Measurements from ENCODE around the gene JUND. TPM values are rescaled to one million over a fixed set of nuclear protein-coding genes. Genes with fewer than 3 reads are reported as not detected.

JUND gene
- total RNA-seq, 2 experiments from 2014 or later, result 498 to 501 TPM

DNA sequence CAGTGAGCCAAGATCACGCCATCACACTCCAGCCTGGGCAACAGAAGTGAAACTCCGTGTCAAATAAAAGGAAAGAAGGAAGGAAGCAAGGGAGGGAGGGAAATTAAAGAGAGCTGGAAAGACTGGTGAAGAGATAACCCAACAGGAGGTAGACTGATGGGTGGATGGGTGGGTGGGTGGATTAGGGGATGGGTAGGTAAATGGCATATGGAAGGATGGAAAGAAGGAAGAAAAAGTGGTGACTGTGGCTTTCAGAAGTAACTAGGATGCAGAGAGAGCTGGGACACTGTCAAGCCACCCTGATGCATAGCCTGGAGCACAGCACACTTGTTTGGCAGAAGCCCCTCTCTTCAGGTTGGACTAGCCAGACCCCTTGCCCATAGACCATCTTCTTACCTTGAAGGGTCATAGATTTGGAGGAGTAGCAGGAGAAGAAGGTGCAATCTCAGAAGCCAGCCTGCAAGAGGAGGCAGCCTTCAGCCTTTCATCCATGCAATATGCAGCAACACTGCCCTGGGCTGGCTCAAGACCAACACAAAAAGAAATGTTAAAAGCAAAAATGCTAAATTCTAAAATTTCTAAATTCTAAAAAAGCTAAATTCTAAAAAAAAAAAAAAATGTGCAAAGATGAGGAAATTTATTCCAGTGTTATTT lies 12.2 kb downstream of the JUND start:
- H3K4me1 Mint-ChIP-seq, result peaks cover 9% of the 10 kb centered on the region
- H3K27me3 Mint-ChIP-seq, result no peaks in the 10 kb centered on the region
- CTCF ChIA-PET, result interaction anchor here (0.6 to 3.3 kb wide), 9 partner anchors 10 to 146 kb away, joined by 3 to 19 read pairs (median 4); no protein-coding TSS in a partner anchor
- no peak for DNase-seq
- no peak overlapping the region for H3K27ac Mint-ChIP-seq
- H3K4me3 Mint-ChIP-seq, result no peak overlapping the region
- H3K9me3 Mint-ChIP-seq (ENCODE audit: low read depth), result no peaks in the 10 kb centered on the region
- ATAC-seq, result no peak
- no peaks in the 10 kb centered on the region for H3K36me3 Mint-ChIP-seq

DNA sequence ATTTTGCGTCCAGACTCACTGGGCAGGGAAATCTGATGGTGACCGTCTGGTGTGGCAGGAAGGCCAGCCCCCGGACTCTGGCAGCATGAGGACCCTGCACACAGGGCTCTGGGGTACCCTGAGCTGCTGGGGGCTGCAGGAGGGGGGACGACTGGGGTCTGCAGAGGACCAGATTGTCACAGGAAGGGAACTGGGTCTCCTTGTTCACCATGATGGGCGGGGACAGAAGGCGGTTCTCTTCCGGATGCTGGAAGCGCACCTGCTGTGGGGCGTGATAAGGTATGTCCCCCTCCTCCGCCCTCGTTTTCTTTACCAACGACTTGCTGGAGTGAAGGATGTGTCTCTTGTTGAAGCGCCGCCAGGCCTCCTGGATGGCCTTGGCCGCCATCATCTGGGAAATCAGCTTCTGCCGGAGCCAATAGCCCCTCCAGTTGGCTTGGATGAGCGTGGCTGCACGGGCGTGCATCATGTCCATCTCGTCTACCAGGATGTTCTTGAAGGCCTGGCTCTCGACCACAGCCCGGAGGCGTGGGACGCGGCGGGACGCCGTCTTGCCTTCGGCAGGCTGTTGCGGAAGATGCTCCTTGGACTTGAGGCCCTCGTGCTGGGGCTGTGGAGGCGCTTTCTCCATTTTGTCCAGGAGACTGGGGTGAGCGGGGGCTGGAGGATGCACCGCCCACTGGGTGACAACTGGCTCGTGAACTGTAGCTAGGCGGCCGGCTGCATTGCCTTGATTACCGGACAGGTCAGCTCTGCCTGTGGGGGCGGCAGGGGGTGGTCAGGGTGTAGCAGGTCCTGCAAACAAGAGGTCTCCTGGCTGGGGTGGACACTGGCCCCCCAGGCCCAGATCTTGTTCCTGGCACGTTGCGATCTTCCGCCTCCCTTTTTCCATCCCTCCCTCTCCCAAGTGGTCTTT lies 14.4 kb downstream of the JUND start:
- ATAC-seq, result no peak
- Mint-ChIP-seq H3K36me3 (no peaks in the 10 kb centered on the region), H3K4me1 (peaks cover 9% of the 10 kb centered on the region), H3K27ac (no peak overlapping the region), H3K4me3 (no peak overlapping the region), H3K9me3 (ENCODE audit: low read depth) (no peaks in the 10 kb centered on the region), H3K27me3 (no peaks in the 10 kb centered on the region)
- no peak for DNase-seq
- CTCF ChIA-PET, result no interaction called here

GRCh38 chr19:18265582-18265981 lies 15.8 kb downstream of the JUND start:
- DNase-seq, result no peak
- no peak overlapping the region for H3K4me3 Mint-ChIP-seq
- no peaks in the 10 kb centered on the region for H3K9me3 Mint-ChIP-seq (ENCODE audit: low read depth)
- CTCF ChIA-PET, result no interaction called here
- H3K27ac Mint-ChIP-seq, result no peak overlapping the region
- H3K27me3 Mint-ChIP-seq, result no peaks in the 10 kb centered on the region
- H3K4me1 Mint-ChIP-seq, result peaks cover 9% of the 10 kb centered on the region
- no peaks in the 10 kb centered on the region for H3K36me3 Mint-ChIP-seq
- no peak for ATAC-seq

GRCh38 chr19:18264971-18265540 lies 16.4 kb downstream of the JUND start:
- DNase-seq (no peak), ATAC-seq (no peak)
- Mint-ChIP-seq H3K4me3 (no peak overlapping the region), H3K9me3 (ENCODE audit: low read depth) (no peaks in the 10 kb centered on the region), H3K36me3 (no peaks in the 10 kb centered on the region), H3K27me3 (no peaks in the 10 kb centered on the region), H3K27ac (no peak overlapping the region), H3K4me1 (peaks cover 9% of the 10 kb centered on the region)
- CTCF ChIA-PET, result interaction anchor here (1.2 kb wide), 1 partner anchor 64 kb away, joined by 3 read pairs; no protein-coding TSS in a partner anchor

DNA sequence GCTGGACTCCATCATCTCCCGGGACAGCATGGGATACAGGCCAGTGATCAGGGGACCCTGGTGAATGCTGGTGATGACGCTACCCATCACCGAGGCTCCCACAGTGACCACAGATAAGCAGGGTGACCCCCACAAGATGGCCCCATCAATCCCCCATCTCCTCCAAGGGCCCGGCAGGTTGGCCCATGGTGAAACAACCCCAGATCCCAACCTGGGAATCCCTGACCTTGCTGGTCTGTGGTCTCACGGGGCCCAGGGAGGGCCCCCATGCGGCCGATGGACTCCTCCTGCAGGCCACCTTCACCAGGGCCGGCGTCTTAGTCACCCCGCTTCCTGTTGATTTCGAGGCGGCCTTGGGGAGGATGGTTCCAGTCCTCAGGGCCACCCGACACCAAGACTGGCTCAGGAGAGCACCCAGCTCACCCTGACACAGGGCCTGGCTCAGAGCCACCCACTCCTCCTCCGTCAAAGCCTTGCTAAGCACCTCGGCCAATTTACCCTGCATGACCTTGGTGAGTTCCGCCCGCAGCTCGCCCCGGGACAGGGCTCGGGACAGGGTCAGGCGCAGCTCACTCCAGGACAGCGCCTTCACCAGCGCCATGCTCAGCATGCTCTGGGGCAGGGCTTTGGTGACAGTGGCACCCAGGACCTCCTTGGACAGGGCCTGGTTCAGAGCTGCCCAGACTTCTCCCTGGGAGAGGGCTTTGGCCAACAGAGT lies 17.1 kb downstream of the JUND start:
- DNase-seq, result no peak
- no peak for ATAC-seq
- Mint-ChIP-seq H3K4me3 (no peak overlapping the region), H3K9me3 (ENCODE audit: low read depth) (no peaks in the 10 kb centered on the region), H3K4me1 (peaks cover 9% of the 10 kb centered on the region), H3K27ac (no peak overlapping the region), H3K27me3 (no peaks in the 10 kb centered on the region), H3K36me3 (no peaks in the 10 kb centered on the region)
- CTCF ChIA-PET, result interaction anchor here (1.2 to 1.9 kb wide), 2 partner anchors 15 to 64 kb away, joined by 3 to 9 read pairs; no protein-coding TSS in a partner anchor

- H3K9me3 Mint-ChIP-seq (ENCODE audit: low read depth), result no peaks in the 10 kb centered on the region
- no peak overlapping the region for H3K27ac Mint-ChIP-seq
- H3K36me3 Mint-ChIP-seq, result no peaks in the 10 kb centered on the region
- H3K27me3 Mint-ChIP-seq, result no peaks in the 10 kb centered on the region
- CTCF ChIA-PET, result interaction anchor here (1.2 to 2.0 kb wide), 4 partner anchors 9 to 65 kb away, joined by 3 to 10 read pairs (median 6); no protein-coding TSS in a partner anchor
- ATAC-seq (no peak), DNase-seq (no peak)
- H3K4me3 Mint-ChIP-seq, result no peak overlapping the region
- H3K4me1 Mint-ChIP-seq, result peaks cover 9% of the 10 kb centered on the region
These were observed 17.9 kb downstream of the JUND start for GRCh38 chr19:18263324-18264136.

DNA sequence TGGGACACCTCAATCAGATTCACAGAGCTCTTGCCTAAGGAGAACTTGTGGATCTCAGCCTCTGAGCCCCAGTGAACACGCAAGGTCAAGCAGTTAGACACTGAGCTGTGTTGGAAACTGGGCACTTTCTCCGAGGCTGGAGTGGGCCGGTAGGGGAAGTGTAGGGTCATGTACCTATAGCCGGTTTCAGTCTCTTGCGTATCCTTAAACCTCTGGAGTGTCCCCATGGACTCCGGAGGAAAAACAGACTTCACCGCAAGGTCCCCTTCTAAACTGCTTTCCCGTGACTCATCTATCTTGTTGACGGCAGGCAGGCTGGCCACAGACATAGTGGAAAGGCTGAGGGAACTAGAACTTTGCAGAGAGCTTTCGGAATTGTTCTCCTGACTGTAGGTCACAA lies 18.5 kb downstream of the JUND start:
- CTCF ChIA-PET, result interaction anchor here (1.4 to 2.0 kb wide), 3 partner anchors 9 to 17 kb away, joined by 4 to 10 read pairs (median 9); no protein-coding TSS in a partner anchor
- peaks cover 9% of the 10 kb centered on the region for H3K4me1 Mint-ChIP-seq
- no peaks in the 10 kb centered on the region for H3K27me3 Mint-ChIP-seq
- DNase-seq (no peak), ATAC-seq (no peak)
- no peak overlapping the region for H3K4me3 Mint-ChIP-seq
- H3K9me3 Mint-ChIP-seq (ENCODE audit: low read depth), result no peaks in the 10 kb centered on the region
- H3K36me3 Mint-ChIP-seq, result no peaks in the 10 kb centered on the region
- H3K27ac Mint-ChIP-seq, result no peak overlapping the region

DNA sequence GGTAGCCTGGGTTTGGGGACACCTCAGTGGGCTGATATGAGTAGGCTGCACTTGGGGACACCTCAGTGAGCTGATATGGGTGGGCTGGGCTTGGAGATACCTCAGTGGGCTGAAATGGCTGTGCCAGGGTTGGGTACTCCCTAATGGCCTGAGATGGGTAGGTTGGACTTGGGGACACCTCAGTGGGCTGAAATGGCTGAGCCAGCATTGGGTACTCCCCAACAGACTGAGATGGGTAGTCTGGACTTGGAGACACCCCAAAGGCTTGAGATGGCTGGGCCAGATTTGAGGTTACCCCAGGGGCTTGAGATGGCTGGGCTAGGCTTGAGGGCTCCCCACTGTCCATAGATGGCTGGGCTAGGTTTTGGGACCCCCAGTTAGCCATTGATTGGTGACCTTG lies 19.3 kb downstream of the JUND start:
- Mint-ChIP-seq H3K4me3 (no peak overlapping the region), H3K9me3 (ENCODE audit: low read depth) (no peaks in the 10 kb centered on the region), H3K36me3 (no peaks in the 10 kb centered on the region), H3K27ac (no peak overlapping the region), H3K4me1 (peaks cover 9% of the 10 kb centered on the region), H3K27me3 (no peaks in the 10 kb centered on the region)
- CTCF ChIA-PET, result interaction anchor here (1.4 to 2.3 kb wide), 3 partner anchors 8 to 17 kb away, joined by 4 to 10 read pairs (median 6); no protein-coding TSS in a partner anchor
- ATAC-seq (no peak), DNase-seq (no peak)

GRCh38 chr19:18261474-18261873 lies 19.9 kb downstream of the JUND start:
- peaks cover 9% of the 10 kb centered on the region for H3K4me1 Mint-ChIP-seq
- H3K4me3 Mint-ChIP-seq, result no peak overlapping the region
- H3K9me3 Mint-ChIP-seq (ENCODE audit: low read depth), result no peaks in the 10 kb centered on the region
- H3K36me3 Mint-ChIP-seq, result no peaks in the 10 kb centered on the region
- no peaks in the 10 kb centered on the region for H3K27me3 Mint-ChIP-seq
- no peak overlapping the region for H3K27ac Mint-ChIP-seq
- ATAC-seq, result no peak
- no peak for DNase-seq
- CTCF ChIA-PET, result interaction anchor here (1.2 to 2.3 kb wide), 3 partner anchors 9 to 18 kb away, joined by 6 to 10 read pairs (median 8); no protein-coding TSS in a partner anchor

GRCh38 chr19:18259893-18260292 lies 21.5 kb downstream of the JUND start:
- Mint-ChIP-seq H3K4me3 (no peak overlapping the region), H3K27me3 (peaks cover 3% of the 10 kb centered on the region), H3K36me3 (no peaks in the 10 kb centered on the region), H3K27ac (no peak overlapping the region), H3K4me1 (no peaks in the 10 kb centered on the region), H3K9me3 (ENCODE audit: low read depth) (no peaks in the 10 kb centered on the region)
- ATAC-seq (no peak), DNase-seq (no peak)
- CTCF ChIA-PET, result interaction anchor here (0.6 to 0.7 kb wide), 2 partner anchors 18 to 89 kb away, joined by 3 read pairs; no protein-coding TSS in a partner anchor

DNA sequence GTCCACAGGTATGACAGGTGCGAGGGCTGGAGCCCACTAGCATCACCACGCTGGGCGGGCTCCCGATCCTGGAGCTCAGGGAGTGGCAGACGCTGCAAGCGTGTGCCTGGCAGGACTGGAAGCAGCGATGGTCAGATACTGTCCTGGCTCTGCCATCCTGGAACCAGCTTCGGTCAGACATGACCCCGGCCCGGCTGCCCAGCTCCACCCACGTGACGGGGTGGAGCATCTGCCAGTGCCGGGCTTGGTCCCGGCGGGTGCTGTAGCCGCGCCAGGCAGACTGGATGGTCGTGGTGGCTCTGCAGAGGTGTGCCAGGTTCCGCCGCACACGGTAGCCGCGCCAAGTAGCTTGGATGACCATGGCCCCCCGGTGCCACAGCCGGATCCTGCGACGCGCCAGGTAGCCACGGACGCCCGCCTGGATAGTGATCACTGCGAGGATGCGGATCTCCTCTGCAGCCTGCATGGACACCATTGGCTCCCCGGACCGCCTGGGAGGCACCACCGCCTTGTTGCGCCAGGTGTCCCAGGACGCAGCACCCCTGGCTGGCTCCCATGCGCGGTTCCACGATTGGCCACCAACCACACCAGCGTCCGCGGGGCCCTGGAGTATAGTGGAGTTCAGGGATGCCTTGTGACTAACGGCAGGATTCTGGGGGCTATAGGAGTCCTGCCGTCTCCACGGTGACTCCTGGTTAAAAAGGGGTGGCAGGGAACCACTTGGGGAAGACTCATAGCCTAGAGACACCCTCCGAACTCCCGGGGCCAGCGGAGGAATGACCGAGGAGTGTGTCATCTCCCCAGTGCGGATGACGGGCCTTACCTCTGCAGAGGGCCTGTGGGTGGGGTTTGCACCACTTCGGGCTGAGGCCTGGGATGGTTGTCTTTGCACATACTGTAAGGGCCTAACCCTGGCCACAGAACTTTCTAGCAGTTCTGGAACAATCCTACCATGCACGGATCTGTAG lies 23.6 kb downstream of the JUND start:
- H3K27ac Mint-ChIP-seq, result no peak overlapping the region
- ATAC-seq, result no peak
- peaks cover 14% of the 10 kb centered on the region for H3K27me3 Mint-ChIP-seq
- no peaks in the 10 kb centered on the region for H3K36me3 Mint-ChIP-seq
- no peak overlapping the region for H3K4me3 Mint-ChIP-seq
- H3K4me1 Mint-ChIP-seq, result no peaks in the 10 kb centered on the region
- DNase-seq, result no peak
- no peaks in the 10 kb centered on the region for H3K9me3 Mint-ChIP-seq (ENCODE audit: low read depth)
- CTCF ChIA-PET, result interaction anchor here (0.8 to 1.8 kb wide), 4 partner anchors 11 to 130 kb away, joined by 3 to 4 read pairs (median 4); no protein-coding TSS in a partner anchor
